Measurements from ENCODE around the gene PLEKHJ1.
A peak's percentile ranks its signal among the peaks of the same experiment; 100 is the strongest.

GRCh38 chr19:2184422-2184975 lies 51.6 kb downstream of the PLEKHJ1 start:
- TF ChIP-seq POLR2AphosphoS5 (IDR thresholded peaks at IDR 0.05; ENCODE audit: low read depth, low read length): no peak
- TF ChIP-seq, protein P1, sequence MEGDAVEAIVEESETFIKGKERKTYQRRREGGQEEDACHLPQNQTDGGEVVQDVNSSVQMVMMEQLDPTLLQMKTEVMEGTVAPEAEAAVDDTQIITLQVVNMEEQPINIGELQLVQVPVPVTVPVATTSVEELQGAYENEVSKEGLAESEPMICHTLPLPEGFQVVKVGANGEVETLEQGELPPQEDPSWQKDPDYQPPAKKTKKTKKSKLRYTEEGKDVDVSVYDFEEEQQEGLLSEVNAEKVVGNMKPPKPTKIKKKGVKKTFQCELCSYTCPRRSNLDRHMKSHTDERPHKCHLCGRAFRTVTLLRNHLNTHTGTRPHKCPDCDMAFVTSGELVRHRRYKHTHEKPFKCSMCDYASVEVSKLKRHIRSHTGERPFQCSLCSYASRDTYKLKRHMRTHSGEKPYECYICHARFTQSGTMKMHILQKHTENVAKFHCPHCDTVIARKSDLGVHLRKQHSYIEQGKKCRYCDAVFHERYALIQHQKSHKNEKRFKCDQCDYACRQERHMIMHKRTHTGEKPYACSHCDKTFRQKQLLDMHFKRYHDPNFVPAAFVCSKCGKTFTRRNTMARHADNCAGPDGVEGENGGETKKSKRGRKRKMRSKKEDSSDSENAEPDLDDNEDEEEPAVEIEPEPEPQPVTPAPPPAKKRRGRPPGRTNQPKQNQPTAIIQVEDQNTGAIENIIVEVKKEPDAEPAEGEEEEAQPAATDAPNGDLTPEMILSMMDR (IDR thresholded peaks at IDR 0.05; ENCODE audit: control extremely low read depth in 1 of 3, insufficient read depth in 1 of 3, low read depth in 1 of 3, low read length in 3 of 3): peak in 1 of 3 experiments; percentile 8; a peak in 1 of 4 replicates
- TF ChIP-seq POU5F1 (IDR thresholded peaks at IDR 0.05; ENCODE audit: low read depth, low read length): no peak
- no peak for TF ChIP-seq JUND (IDR thresholded peaks at IDR 0.05; ENCODE audit: low read length)
- no peak for TF ChIP-seq HDAC6 (IDR thresholded peaks at IDR 0.05; ENCODE audit: low read depth, low read length)
- no peak for TF ChIP-seq RAD21 (IDR thresholded peaks at IDR 0.05 in 1 of 2, conservative IDR thresholded peaks at IDR 0.05 in 1 of 2; ENCODE audit: low read depth in 2 of 2, low read length in 2 of 2)
- TF ChIP-seq, protein P2, sequence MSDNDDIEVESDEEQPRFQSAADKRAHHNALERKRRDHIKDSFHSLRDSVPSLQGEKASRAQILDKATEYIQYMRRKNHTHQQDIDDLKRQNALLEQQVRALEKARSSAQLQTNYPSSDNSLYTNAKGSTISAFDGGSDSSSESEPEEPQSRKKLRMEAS (IDR thresholded peaks at IDR 0.05): no peak
